ENCODE results near the gene MRPL16. TPM values are rescaled to one million over a fixed set of nuclear protein-coding genes. Genes with fewer than 3 reads are reported as not detected.

MRPL16 gene
- polyA plus RNA-seq, 1 of the 3 experiments (the other 2 are of a cell fraction) = 77.6 TPM

DNA sequence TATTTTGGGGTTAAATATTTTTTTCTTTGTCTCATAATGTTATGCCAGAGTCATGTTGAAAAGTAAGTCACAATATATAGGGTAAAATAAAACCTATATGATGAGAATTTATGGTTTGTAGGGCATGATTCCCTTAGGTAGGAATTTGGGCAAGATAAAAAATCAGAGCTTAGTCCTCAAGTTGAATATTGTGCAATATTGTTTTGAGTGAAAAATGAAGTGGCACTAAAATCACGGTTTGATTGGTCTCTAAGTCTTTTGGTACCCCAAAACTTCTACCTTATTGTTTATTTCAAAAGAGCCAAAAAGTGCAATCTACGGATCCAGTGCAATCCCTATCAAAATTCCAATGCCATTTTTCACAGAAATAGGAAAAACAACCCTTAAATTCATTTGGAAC, 1.6 kb upstream of the MRPL16 start:
- Histone ChIP-seq H4K20me1 (ENCODE audit: insufficient read depth) (no peaks in the 10 kb centered on the region), H3K9me2 (no peaks in the 10 kb centered on the region), H3K9me3 (no peaks in the 10 kb centered on the region), H3K4me1 (ENCODE audit: control insufficient read depth in 1 of 2, insufficient read depth in 2 of 2, low read depth in 1 of 2, low read length in 1 of 2) (peaks cover 0 to 5% of the 10 kb centered on the region in 2 experiments; a peak in 2 of 4 replicates), H3K4me2 (no peak overlapping the region), H3K9ac (no peak overlapping the region), H3K4me3 (ENCODE audit: low read depth in 2 of 2, low read length in 1 of 2) (no peak overlapping the region), H3K27ac (ENCODE audit: low read depth in 2 of 2, low read length in 1 of 2) (no peak overlapping the region), H3K27me3 (ENCODE audit: insufficient read depth) (no peaks in the 10 kb centered on the region), H2AFZ (ENCODE audit: low read depth) (no peak overlapping the region), H3K36me3 (replicated peaks in 1 of 2; ENCODE audit: control insufficient read depth in 1 of 2, insufficient read depth in 2 of 2, low read length in 1 of 2) (peaks cover 15 to 18% of the 10 kb centered on the region in 2 experiments), H3F3A (replicated peaks; ENCODE audit: insufficient read depth) (peaks cover 12% of the 10 kb centered on the region), H3K79me2 (ENCODE audit: insufficient read depth) (peaks cover 19% of the 10 kb centered on the region)
- 62% methylated on average over 2 of the region's 2 CpGs for WGBS (ENCODE audit: low lambda C conversion rate)
- ChIA-PET POLR2A (no interaction called here), CTCF (interaction anchor here (0.9 to 5.9 kb wide), 4 partner anchors 10 to 907 kb away, joined by 3 to 35 read pairs (median 6); partner anchors contain the start of gene STX3)
- DNase-seq = no peak
- no peak for TF ChIP-seq ELF1 (IDR thresholded peaks at IDR 0.05)
- TF ChIP-seq, protein P1, sequence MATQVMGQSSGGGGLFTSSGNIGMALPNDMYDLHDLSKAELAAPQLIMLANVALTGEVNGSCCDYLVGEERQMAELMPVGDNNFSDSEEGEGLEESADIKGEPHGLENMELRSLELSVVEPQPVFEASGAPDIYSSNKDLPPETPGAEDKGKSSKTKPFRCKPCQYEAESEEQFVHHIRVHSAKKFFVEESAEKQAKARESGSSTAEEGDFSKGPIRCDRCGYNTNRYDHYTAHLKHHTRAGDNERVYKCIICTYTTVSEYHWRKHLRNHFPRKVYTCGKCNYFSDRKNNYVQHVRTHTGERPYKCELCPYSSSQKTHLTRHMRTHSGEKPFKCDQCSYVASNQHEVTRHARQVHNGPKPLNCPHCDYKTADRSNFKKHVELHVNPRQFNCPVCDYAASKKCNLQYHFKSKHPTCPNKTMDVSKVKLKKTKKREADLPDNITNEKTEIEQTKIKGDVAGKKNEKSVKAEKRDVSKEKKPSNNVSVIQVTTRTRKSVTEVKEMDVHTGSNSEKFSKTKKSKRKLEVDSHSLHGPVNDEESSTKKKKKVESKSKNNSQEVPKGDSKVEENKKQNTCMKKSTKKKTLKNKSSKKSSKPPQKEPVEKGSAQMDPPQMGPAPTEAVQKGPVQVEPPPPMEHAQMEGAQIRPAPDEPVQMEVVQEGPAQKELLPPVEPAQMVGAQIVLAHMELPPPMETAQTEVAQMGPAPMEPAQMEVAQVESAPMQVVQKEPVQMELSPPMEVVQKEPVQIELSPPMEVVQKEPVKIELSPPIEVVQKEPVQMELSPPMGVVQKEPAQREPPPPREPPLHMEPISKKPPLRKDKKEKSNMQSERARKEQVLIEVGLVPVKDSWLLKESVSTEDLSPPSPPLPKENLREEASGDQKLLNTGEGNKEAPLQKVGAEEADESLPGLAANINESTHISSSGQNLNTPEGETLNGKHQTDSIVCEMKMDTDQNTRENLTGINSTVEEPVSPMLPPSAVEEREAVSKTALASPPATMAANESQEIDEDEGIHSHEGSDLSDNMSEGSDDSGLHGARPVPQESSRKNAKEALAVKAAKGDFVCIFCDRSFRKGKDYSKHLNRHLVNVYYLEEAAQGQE (IDR thresholded peaks at IDR 0.05; ENCODE audit: low read depth, low read length) = no peak
- no peak for TF ChIP-seq TCF12 (IDR thresholded peaks at IDR 0.05)
- no peak for TF ChIP-seq NFIC (IDR thresholded peaks at IDR 0.05; ENCODE audit: borderline replicate concordance)
- TF ChIP-seq, protein P2, sequence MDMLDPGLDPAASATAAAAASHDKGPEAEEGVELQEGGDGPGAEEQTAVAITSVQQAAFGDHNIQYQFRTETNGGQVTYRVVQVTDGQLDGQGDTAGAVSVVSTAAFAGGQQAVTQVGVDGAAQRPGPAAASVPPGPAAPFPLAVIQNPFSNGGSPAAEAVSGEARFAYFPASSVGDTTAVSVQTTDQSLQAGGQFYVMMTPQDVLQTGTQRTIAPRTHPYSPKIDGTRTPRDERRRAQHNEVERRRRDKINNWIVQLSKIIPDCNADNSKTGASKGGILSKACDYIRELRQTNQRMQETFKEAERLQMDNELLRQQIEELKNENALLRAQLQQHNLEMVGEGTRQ (IDR thresholded peaks at IDR 0.05; ENCODE audit: borderline replicate concordance, low read depth, low read length) = no peak
- no peak for TF ChIP-seq YY1 (IDR thresholded peaks at IDR 0.05; ENCODE audit: low read depth)
- TF ChIP-seq MXI1 (IDR thresholded peaks at IDR 0.05; ENCODE audit: low read depth, low read length) = no peak
- no peak for TF ChIP-seq FOXM1 (IDR thresholded peaks at IDR 0.05; ENCODE audit: low read depth)
- no peak for TF ChIP-seq EP300 (IDR thresholded peaks at IDR 0.05; ENCODE audit: borderline replicate concordance in 1 of 2, low read depth in 1 of 2, low read length in 1 of 2)
- TF ChIP-seq, protein P3, sequence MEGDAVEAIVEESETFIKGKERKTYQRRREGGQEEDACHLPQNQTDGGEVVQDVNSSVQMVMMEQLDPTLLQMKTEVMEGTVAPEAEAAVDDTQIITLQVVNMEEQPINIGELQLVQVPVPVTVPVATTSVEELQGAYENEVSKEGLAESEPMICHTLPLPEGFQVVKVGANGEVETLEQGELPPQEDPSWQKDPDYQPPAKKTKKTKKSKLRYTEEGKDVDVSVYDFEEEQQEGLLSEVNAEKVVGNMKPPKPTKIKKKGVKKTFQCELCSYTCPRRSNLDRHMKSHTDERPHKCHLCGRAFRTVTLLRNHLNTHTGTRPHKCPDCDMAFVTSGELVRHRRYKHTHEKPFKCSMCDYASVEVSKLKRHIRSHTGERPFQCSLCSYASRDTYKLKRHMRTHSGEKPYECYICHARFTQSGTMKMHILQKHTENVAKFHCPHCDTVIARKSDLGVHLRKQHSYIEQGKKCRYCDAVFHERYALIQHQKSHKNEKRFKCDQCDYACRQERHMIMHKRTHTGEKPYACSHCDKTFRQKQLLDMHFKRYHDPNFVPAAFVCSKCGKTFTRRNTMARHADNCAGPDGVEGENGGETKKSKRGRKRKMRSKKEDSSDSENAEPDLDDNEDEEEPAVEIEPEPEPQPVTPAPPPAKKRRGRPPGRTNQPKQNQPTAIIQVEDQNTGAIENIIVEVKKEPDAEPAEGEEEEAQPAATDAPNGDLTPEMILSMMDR (IDR thresholded peaks at IDR 0.05) = no peak
- no peak for TF ChIP-seq JUND (IDR thresholded peaks at IDR 0.05)
- TF ChIP-seq NRF1 (IDR thresholded peaks at IDR 0.05; ENCODE audit: low read depth, low read length) = no peak
- TF ChIP-seq, protein P4, sequence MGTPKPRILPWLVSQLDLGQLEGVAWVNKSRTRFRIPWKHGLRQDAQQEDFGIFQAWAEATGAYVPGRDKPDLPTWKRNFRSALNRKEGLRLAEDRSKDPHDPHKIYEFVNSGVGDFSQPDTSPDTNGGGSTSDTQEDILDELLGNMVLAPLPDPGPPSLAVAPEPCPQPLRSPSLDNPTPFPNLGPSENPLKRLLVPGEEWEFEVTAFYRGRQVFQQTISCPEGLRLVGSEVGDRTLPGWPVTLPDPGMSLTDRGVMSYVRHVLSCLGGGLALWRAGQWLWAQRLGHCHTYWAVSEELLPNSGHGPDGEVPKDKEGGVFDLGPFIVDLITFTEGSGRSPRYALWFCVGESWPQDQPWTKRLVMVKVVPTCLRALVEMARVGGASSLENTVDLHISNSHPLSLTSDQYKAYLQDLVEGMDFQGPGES (IDR thresholded peaks at IDR 0.05; ENCODE audit: low read depth, low read length) = no peak
- no peak for TF ChIP-seq RAD21 (IDR thresholded peaks at IDR 0.05; ENCODE audit: low read length)
- TF ChIP-seq FOXJ3 (CRISPR knock-in tag; IDR thresholded peaks at IDR 0.05) = no peak
- no peak for TF ChIP-seq SMC3 (IDR thresholded peaks at IDR 0.05; ENCODE audit: low read depth, low read length)
- TF ChIP-seq MEF2A (IDR thresholded peaks at IDR 0.05; ENCODE audit: borderline replicate concordance, low read depth) = no peak
- no peak for TF ChIP-seq POLR2AphosphoS5 (IDR thresholded peaks at IDR 0.05; ENCODE audit: low read depth, low read length)
- TF ChIP-seq, protein P5, sequence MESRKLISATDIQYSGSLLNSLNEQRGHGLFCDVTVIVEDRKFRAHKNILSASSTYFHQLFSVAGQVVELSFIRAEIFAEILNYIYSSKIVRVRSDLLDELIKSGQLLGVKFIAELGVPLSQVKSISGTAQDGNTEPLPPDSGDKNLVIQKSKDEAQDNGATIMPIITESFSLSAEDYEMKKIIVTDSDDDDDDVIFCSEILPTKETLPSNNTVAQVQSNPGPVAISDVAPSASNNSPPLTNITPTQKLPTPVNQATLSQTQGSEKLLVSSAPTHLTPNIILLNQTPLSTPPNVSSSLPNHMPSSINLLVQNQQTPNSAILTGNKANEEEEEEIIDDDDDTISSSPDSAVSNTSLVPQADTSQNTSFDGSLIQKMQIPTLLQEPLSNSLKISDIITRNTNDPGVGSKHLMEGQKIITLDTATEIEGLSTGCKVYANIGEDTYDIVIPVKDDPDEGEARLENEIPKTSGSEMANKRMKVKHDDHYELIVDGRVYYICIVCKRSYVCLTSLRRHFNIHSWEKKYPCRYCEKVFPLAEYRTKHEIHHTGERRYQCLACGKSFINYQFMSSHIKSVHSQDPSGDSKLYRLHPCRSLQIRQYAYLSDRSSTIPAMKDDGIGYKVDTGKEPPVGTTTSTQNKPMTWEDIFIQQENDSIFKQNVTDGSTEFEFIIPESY (IDR thresholded peaks at IDR 0.05; ENCODE audit: borderline replicate concordance, low read depth) = no peak
- no peak for TF ChIP-seq TEAD4 (IDR thresholded peaks at IDR 0.05; ENCODE audit: borderline replicate concordance, insufficient read depth)
